ENCODE results near the gene OR5M11. TPM values are rescaled to one million over a fixed set of nuclear protein-coding genes. Genes with fewer than 3 reads are reported as not detected.

Gene OR5M11
- total RNA-seq, 4 donors from 2014 or later: not detected

GRCh38 chr11:56509439-56509838 lies 33.6 kb downstream of the OR5M11 start:
- Histone ChIP-seq H3K36me3 (no peaks in the 10 kb centered on the region), H3K4me1 (no peaks in the 10 kb centered on the region), H3K27ac (no peak overlapping the region), H3K27me3 (no peaks in the 10 kb centered on the region), H3K4me3 (no peak overlapping the region), H3K9me3 (no peaks in the 10 kb centered on the region)
- TF ChIP-seq, protein P1, sequence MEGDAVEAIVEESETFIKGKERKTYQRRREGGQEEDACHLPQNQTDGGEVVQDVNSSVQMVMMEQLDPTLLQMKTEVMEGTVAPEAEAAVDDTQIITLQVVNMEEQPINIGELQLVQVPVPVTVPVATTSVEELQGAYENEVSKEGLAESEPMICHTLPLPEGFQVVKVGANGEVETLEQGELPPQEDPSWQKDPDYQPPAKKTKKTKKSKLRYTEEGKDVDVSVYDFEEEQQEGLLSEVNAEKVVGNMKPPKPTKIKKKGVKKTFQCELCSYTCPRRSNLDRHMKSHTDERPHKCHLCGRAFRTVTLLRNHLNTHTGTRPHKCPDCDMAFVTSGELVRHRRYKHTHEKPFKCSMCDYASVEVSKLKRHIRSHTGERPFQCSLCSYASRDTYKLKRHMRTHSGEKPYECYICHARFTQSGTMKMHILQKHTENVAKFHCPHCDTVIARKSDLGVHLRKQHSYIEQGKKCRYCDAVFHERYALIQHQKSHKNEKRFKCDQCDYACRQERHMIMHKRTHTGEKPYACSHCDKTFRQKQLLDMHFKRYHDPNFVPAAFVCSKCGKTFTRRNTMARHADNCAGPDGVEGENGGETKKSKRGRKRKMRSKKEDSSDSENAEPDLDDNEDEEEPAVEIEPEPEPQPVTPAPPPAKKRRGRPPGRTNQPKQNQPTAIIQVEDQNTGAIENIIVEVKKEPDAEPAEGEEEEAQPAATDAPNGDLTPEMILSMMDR (IDR thresholded peaks at IDR 0.05): no peak
- TF ChIP-seq POLR2AphosphoS5 (IDR thresholded peaks at IDR 0.05): no peak
- TF ChIP-seq POLR2A (IDR thresholded peaks at IDR 0.05): no peak
- no peak for TF ChIP-seq EP300 (IDR thresholded peaks at IDR 0.05)
- 88 to 100% methylated on average over 1 of the region's 1 CpG for WGBS, 2 donors (ENCODE audit: low coverage in 1 of 2)
- no peak for ATAC-seq

DNA sequence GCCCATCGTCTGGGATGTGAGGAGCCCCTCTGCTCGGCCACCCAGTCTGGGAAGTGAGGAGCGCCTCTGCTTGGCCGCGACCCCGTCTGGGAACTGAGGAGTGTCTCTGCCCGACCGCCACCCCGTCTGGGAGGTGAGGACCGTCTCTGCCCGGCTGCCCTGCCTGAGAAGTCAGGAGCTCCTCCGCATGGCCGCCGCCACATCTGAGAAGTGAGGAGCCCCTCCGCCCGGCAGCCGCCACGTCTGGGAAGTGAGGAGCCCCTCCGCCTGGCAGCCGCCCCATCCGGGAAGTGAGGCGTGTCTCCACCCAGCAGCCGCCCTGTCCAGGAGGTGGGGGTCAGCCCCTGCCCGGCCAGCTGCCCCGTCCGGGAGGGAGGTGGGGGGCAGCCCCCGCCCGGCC lies 46.0 kb downstream of the OR5M11 start:
- WGBS, 2 donors (ENCODE audit: low coverage in 1 of 2): no CpG with 5 or more reads among the region's 28 CpGs
- no peak for ATAC-seq
- TF ChIP-seq, protein P1 (IDR thresholded peaks at IDR 0.05): no peak
- no peak for TF ChIP-seq POLR2AphosphoS5 (IDR thresholded peaks at IDR 0.05)
- TF ChIP-seq EP300 (IDR thresholded peaks at IDR 0.05): no peak
- no peak for TF ChIP-seq POLR2A (IDR thresholded peaks at IDR 0.05)
- Histone ChIP-seq H3K4me1 (no peaks in the 10 kb centered on the region), H3K9me3 (no peaks in the 10 kb centered on the region), H3K27me3 (no peaks in the 10 kb centered on the region), H3K27ac (no peak overlapping the region), H3K36me3 (no peaks in the 10 kb centered on the region), H3K4me3 (no peak overlapping the region)

- Histone ChIP-seq H3K9me3 (no peaks in the 10 kb centered on the region), H3K27me3 (no peaks in the 10 kb centered on the region), H3K4me1 (no peaks in the 10 kb centered on the region), H3K36me3 (no peaks in the 10 kb centered on the region), H3K27ac (no peak overlapping the region), H3K4me3 (no peak overlapping the region)
- TF ChIP-seq POLR2AphosphoS5 (IDR thresholded peaks at IDR 0.05) (no peak), EP300 (IDR thresholded peaks at IDR 0.05) (no peak), POLR2A (IDR thresholded peaks at IDR 0.05) (no peak)
- TF ChIP-seq, protein P1 (IDR thresholded peaks at IDR 0.05): no peak
- ATAC-seq: no peak
- WGBS, 2 donors (ENCODE audit: low coverage in 1 of 2): 70 to 71% methylated on average over 2 of the region's 2 CpGs
Measured at GRCh38 chr11:56495117-56495516, 47.9 kb downstream of the OR5M11 start.

Other genes starting within 250 kb of the OR5M11 start
- gene OR8K3, start 228.1 kb downstream of the OR5M11 start, total RNA-seq: not detected
- gene OR8K1, start 197.2 kb downstream of the OR5M11 start, total RNA-seq: not detected
- not detected for gene OR8J1, start 189.0 kb downstream of the OR5M11 start, total RNA-seq
- not detected for gene OR8U1, start 167.6 kb downstream of the OR5M11 start, total RNA-seq
- not detected for gene OR5AL1, start 130.6 kb downstream of the OR5M11 start, total RNA-seq
- gene OR5M3, start 69.9 kb downstream of the OR5M11 start, total RNA-seq: not detected
- gene OR5M8, start 51.9 kb downstream of the OR5M11 start, total RNA-seq: not detected
- gene OR5M10, start 34.5 kb upstream of the OR5M11 start, total RNA-seq: not detected
- gene OR5M1, start 71.6 kb upstream of the OR5M11 start, total RNA-seq: under 1 TPM in 1 of 4 donors, not detected in 3; 0.08 TPM
- not detected for gene OR5AP2, start 99.2 kb upstream of the OR5M11 start, total RNA-seq
- not detected for gene OR5AR1, start 120.4 kb upstream of the OR5M11 start, total RNA-seq
- not detected for gene OR9G1, start 155.8 kb upstream of the OR5M11 start, total RNA-seq
- gene OR9G4, start 205.4 kb upstream of the OR5M11 start, total RNA-seq: not detected

All from gastroesophageal sphincter (tissue), 4 donors.